HG03460 (cell line): ENCODE results near the gene SLC25A6.
A peak's percentile ranks its signal among the peaks of the same experiment; 100 is the strongest.
"Not testable (repeated sequence)": the region's sequence is repeated elsewhere in the genome, so short reads cannot be mapped to it uniquely, and the experiment has no call there.

ENCODE experiments used
- ATAC-seq: cut with Tn5 transposase; IDR thresholded peaks from one replicate; pipeline ENCODE4 v1.9.1; 2021; ENCODE audit not compliant: unreplicated experiment

The SLC25A6 gene

GRCh38 chrX:1416327-1416784, 24.4 kb upstream of the SLC25A6 start:
- no peak for ATAC-seq

GRCh38 chrX:1412551-1413161, 20.7 kb upstream of the SLC25A6 start:
- no peak for ATAC-seq

GRCh38 chrX:1411326-1411725, 19.4 kb upstream of the SLC25A6 start:
- ATAC-seq, result no peak

GRCh38 chrX:1407035-1407434, 15.1 kb upstream of the SLC25A6 start:
- ATAC-seq, result no peak

GRCh38 chrX:1405769-1406168, 13.9 kb upstream of the SLC25A6 start:
- ATAC-seq, result not testable (repeated sequence)

GRCh38 chrX:1403867-1404266, 12.0 kb upstream of the SLC25A6 start:
- ATAC-seq, result not testable (repeated sequence)

GRCh38 chrX:1403228-1403627, 11.3 kb upstream of the SLC25A6 start:
- no peak for ATAC-seq

- ATAC-seq, result no peak
Measured at GRCh38 chrX:1401611-1402430, 9.9 kb upstream of the SLC25A6 start.

- no peak for ATAC-seq
Measured at GRCh38 chrX:1400742-1401471, 9.0 kb upstream of the SLC25A6 start.

GRCh38 chrX:1400049-1400448, 8.1 kb upstream of the SLC25A6 start:
- ATAC-seq, result no peak

- no peak for ATAC-seq
Measured at GRCh38 chrX:1398431-1399340, 6.8 kb upstream of the SLC25A6 start.

- no peak for ATAC-seq
Measured at GRCh38 chrX:1397441-1398270, 5.7 kb upstream of the SLC25A6 start.

- no peak for ATAC-seq
Measured at GRCh38 chrX:1397001-1397400, 5.1 kb upstream of the SLC25A6 start.

- no peak for ATAC-seq
Measured at GRCh38 chrX:1395646-1396216, 3.8 kb upstream of the SLC25A6 start.

GRCh38 chrX:1394731-1395501, 3.0 kb upstream of the SLC25A6 start:
- no peak for ATAC-seq

- no peak for ATAC-seq
Measured at GRCh38 chrX:1393871-1394615, 2.1 kb upstream of the SLC25A6 start.

GRCh38 chrX:1392376-1393068, 609 bp upstream of the SLC25A6 start:
- ATAC-seq, result peak; percentile 34

GRCh38 chrX:1391370-1391706, 575 bp downstream of the SLC25A6 start:
- no peak for ATAC-seq
